SK-N-SH treated with all-trans-retinoic acid at 6 μM for 48 hours (cell line): ENCODE measurements around the gene HOXD3.

ENCODE experiments used
- ATAC-seq: fragments of 200-7000 bp; cut with Tn5 transposase; 3 replicates; pipeline ENCODE4 v1.9.1; 2020; ENCODE audit warnings: mild to moderate bottlenecking, moderate library complexity
- ARNTL ChIP-seq: fragments of 450-650 bp; formaldehyde crosslinking; IDR thresholded peaks from 2 replicates; pipeline ENCODE4 v1.5.0; 2020; ENCODE audit warnings: low read depth, mild to moderate bottlenecking, moderate library complexity, borderline replicate concordance
- BACH2 ChIP-seq: fragments of 250-450 bp; sonication (Bioruptor Pico); IDR thresholded peaks from 2 replicates; pipeline ENCODE4 v1.9.0; 2021; ENCODE audit warnings: mild to moderate bottlenecking, borderline replicate concordance
- CSDC2 ChIP-seq: fragments of 250-450 bp; sonication (Bioruptor Pico); IDR thresholded peaks from 2 replicates; pipeline ENCODE4 v1.5.0; 2020; ENCODE audit warnings: mild to moderate bottlenecking, moderate library complexity
- ESRRG ChIP-seq: fragments of 250-450 bp; sonication (Bioruptor Pico); IDR thresholded peaks from 2 replicates; pipeline ENCODE4 v1.6.1; 2021; ENCODE audit warnings: mild to moderate bottlenecking
- GLIS3 ChIP-seq: fragments of 250-450 bp; sonication (Bioruptor Pico); IDR thresholded peaks from 2 replicates; pipeline ENCODE4 v1.5.0; 2020; ENCODE audit warnings: mild to moderate bottlenecking, moderate library complexity
- ISL1 ChIP-seq: fragments of 250-450 bp; sonication (Bioruptor Pico); IDR thresholded peaks from 2 replicates; pipeline ENCODE4 v2.1.2; 2022; ENCODE audit warnings: mild to moderate bottlenecking, moderate library complexity
- OSR1 ChIP-seq: fragments of 250-450 bp; sonication (Bioruptor Pico); IDR thresholded peaks from 2 replicates; pipeline ENCODE4 v1.8.0; 2022; ENCODE audit warnings: moderate library complexity, mild to moderate bottlenecking, inconsistent platforms
- PPARA ChIP-seq: fragments of 250-450 bp; sonication (Bioruptor Pico); IDR thresholded peaks from 2 replicates; pipeline ENCODE4 v1.5.0; 2020; ENCODE audit warnings: mild to moderate bottlenecking, borderline replicate concordance
- RARB ChIP-seq: fragments of 250-450 bp; sonication (Bioruptor Pico); IDR thresholded peaks from 2 replicates; pipeline ENCODE4 v1.8.0; 2021; ENCODE audit warnings: mild to moderate bottlenecking, moderate library complexity
- SNAI2 ChIP-seq: fragments of 250-450 bp; sonication (Bioruptor Pico); IDR thresholded peaks from 2 replicates; pipeline ENCODE4 v1.5.0; 2020; ENCODE audit warnings: mild to moderate bottlenecking, moderate library complexity
- TCF4 ChIP-seq: fragments of 250-450 bp; sonication (Bioruptor Pico); IDR thresholded peaks from 2 replicates; pipeline ENCODE4 v1.8.0; 2021; ENCODE audit warnings: mild to moderate bottlenecking, moderate library complexity, borderline replicate concordance
- TOX ChIP-seq: fragments of 250-450 bp; sonication (Bioruptor Pico); IDR thresholded peaks from 2 replicates; pipeline ENCODE4 v1.8.0; 2021; ENCODE audit warnings: mild to moderate bottlenecking, moderate library complexity, borderline replicate concordance
- ZC3H10 ChIP-seq: fragments of 250-450 bp; sonication (Bioruptor Pico); IDR thresholded peaks from 2 replicates; pipeline ENCODE4 v1.5.1; 2021; ENCODE audit warnings: mild to moderate bottlenecking, moderate library complexity
- ZFP30 ChIP-seq: fragments of 450-650 bp; formaldehyde crosslinking; IDR thresholded peaks from 2 replicates; pipeline ENCODE4 v1.5.0; 2022; ENCODE audit warnings: mild to moderate bottlenecking, moderate library complexity
- ZNF565 ChIP-seq: fragments of 450-650 bp; formaldehyde crosslinking; conservative IDR thresholded peaks from 2 replicates; pipeline ENCODE4 v1.5.0; 2020; ENCODE audit warnings: low read depth, mild to moderate bottlenecking, moderate library complexity
- ZNF70 ChIP-seq: fragments of 450-650 bp; formaldehyde crosslinking; IDR thresholded peaks from 2 replicates; pipeline ENCODE4 v1.5.0; 2020; ENCODE audit warnings: mild to moderate bottlenecking, moderate library complexity
- ZNF8 ChIP-seq: fragments of 450-650 bp; formaldehyde crosslinking; IDR thresholded peaks from 2 replicates; pipeline ENCODE4 v1.5.0; 2020; ENCODE audit warnings: mild to moderate bottlenecking, moderate library complexity
- TF ChIP-seq, protein P1 (sequence below): fragments of 250-450 bp; sonication (Bioruptor Pico); IDR thresholded peaks from 2 replicates; pipeline ENCODE4 v1.5.0; 2020; ENCODE audit warnings: mild to moderate bottlenecking, moderate library complexity
- TF ChIP-seq, protein P2 (sequence below): fragments of 250-450 bp; sonication (Bioruptor Pico); IDR thresholded peaks from 2 replicates; pipeline ENCODE4 v1.5.1; 2020; ENCODE audit warnings: low read depth, mild to moderate bottlenecking, moderate library complexity
- TF ChIP-seq, protein P3 (sequence below): fragments of 250-450 bp; sonication (Bioruptor Pico); IDR thresholded peaks from 2 replicates; pipeline ENCODE4 v1.8.0; 2020; ENCODE audit warnings: mild to moderate bottlenecking, moderate library complexity, borderline replicate concordance

Gene HOXD3

GRCh38 chr2:176133389-176133788 lies 23.7 kb upstream of the HOXD3 start (continued):
- TF ChIP-seq, protein P1, sequence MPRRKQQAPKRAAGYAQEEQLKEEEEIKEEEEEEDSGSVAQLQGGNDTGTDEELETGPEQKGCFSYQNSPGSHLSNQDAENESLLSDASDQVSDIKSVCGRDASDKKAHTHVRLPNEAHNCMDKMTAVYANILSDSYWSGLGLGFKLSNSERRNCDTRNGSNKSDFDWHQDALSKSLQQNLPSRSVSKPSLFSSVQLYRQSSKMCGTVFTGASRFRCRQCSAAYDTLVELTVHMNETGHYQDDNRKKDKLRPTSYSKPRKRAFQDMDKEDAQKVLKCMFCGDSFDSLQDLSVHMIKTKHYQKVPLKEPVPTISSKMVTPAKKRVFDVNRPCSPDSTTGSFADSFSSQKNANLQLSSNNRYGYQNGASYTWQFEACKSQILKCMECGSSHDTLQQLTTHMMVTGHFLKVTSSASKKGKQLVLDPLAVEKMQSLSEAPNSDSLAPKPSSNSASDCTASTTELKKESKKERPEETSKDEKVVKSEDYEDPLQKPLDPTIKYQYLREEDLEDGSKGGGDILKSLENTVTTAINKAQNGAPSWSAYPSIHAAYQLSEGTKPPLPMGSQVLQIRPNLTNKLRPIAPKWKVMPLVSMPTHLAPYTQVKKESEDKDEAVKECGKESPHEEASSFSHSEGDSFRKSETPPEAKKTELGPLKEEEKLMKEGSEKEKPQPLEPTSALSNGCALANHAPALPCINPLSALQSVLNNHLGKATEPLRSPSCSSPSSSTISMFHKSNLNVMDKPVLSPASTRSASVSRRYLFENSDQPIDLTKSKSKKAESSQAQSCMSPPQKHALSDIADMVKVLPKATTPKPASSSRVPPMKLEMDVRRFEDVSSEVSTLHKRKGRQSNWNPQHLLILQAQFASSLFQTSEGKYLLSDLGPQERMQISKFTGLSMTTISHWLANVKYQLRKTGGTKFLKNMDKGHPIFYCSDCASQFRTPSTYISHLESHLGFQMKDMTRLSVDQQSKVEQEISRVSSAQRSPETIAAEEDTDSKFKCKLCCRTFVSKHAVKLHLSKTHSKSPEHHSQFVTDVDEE (CRISPR knock-in tag): no peak
- TF ChIP-seq SNAI2 (CRISPR knock-in tag) (no peak), TCF4 (CRISPR knock-in tag) (no peak), TOX (CRISPR knock-in tag) (no peak), ZFP30 (CRISPR knock-in tag) (no peak), PPARA (CRISPR knock-in tag) (no peak)

GRCh38 chr2:176134035-176134434 lies 23.1 kb upstream of the HOXD3 start:
- TF ChIP-seq BACH2 (CRISPR knock-in tag) (no peak), CSDC2 (CRISPR knock-in tag) (no peak), ISL1 (CRISPR knock-in tag) (no peak), TOX (CRISPR knock-in tag) (no peak), ZNF565 (no peak), GLIS3 (CRISPR knock-in tag) (no peak), ZFP30 (CRISPR knock-in tag) (no peak), ESRRG (CRISPR knock-in tag) (no peak), ZNF8 (CRISPR knock-in tag) (no peak), TCF4 (CRISPR knock-in tag) (no peak), ZC3H10 (CRISPR knock-in tag) (no peak)
- no peak for ATAC-seq

GRCh38 chr2:176135035-176135440 lies 22.1 kb upstream of the HOXD3 start:
- TF ChIP-seq, protein P1 (CRISPR knock-in tag): peak; percentile 54
- TF ChIP-seq ZC3H10 (CRISPR knock-in tag): no peak
- 0 out of 2 replicates have a peak, but pooled peaks have one; percentile 8 for TF ChIP-seq ZNF70 (CRISPR knock-in tag)
- ATAC-seq: peak; percentile 5; the same call in 1 of the 3 replicates

DNA sequence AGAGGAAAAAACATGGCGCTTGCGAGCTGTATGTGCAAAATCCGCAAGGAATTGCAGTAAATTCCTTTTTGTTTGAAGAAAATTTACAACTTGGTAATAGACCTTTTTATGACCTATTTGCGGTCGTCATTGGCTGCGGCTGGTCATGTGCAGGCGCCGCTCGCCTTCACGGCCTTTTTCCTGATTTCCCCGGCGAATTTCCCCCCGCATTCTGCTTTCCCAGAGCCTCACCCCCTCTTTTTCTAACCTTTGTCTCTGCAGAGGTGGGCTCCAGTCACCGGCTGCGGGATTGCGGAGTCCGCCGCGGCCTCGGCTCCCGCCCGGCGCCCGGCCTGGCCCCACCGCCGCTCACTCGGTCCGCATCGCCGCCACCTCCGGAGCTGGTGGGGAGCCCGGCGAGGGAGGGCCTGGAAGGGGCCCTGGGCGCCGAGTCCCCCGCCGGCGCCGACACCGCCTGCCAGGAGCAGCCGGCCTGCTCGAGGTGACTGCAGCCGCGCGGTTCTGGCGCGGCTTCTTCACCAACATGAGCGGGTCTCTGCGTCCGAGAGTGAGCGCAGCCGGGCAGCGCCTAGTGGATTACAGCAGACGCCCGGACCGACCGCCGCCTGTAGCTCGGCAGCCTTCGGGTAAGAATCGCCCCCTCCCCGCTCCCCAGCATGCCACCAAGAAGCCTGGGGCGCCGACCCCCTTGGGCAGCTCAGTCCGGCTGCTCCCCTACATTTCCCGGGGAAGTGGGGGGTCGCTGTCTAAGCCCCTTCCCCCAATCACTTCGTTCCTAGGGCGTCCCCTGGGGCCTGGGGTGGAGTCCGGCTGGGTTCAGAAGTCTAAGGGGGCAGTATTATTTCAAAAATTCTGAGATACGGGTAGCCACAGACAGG lies 20.5 kb upstream of the HOXD3 start:
- ATAC-seq: peak; percentile 21
- TF ChIP-seq ARNTL (no peak), RARB (no peak), ESRRG (CRISPR knock-in tag) (no peak), ZFP30 (CRISPR knock-in tag) (no peak), CSDC2 (CRISPR knock-in tag) (no peak), GLIS3 (CRISPR knock-in tag) (no peak), ZNF565 (no peak), BACH2 (CRISPR knock-in tag) (no peak), ZC3H10 (CRISPR knock-in tag) (no peak), ISL1 (CRISPR knock-in tag) (no peak), TCF4 (CRISPR knock-in tag) (no peak), ZNF8 (CRISPR knock-in tag) (no peak), PPARA (CRISPR knock-in tag) (no peak), OSR1 (CRISPR knock-in tag) (no peak), TOX (CRISPR knock-in tag) (no peak)
- TF ChIP-seq, protein P2, sequence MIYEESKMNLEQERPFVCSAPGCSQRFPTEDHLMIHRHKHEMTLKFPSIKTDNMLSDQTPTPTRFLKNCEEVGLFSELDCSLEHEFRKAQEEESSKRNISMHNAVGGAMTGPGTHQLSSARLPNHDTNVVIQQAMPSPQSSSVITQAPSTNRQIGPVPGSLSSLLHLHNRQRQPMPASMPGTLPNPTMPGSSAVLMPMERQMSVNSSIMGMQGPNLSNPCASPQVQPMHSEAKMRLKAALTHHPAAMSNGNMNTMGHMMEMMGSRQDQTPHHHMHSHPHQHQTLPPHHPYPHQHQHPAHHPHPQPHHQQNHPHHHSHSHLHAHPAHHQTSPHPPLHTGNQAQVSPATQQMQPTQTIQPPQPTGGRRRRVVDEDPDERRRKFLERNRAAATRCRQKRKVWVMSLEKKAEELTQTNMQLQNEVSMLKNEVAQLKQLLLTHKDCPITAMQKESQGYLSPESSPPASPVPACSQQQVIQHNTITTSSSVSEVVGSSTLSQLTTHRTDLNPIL (CRISPR knock-in tag): no peak
- TF ChIP-seq, protein P3, sequence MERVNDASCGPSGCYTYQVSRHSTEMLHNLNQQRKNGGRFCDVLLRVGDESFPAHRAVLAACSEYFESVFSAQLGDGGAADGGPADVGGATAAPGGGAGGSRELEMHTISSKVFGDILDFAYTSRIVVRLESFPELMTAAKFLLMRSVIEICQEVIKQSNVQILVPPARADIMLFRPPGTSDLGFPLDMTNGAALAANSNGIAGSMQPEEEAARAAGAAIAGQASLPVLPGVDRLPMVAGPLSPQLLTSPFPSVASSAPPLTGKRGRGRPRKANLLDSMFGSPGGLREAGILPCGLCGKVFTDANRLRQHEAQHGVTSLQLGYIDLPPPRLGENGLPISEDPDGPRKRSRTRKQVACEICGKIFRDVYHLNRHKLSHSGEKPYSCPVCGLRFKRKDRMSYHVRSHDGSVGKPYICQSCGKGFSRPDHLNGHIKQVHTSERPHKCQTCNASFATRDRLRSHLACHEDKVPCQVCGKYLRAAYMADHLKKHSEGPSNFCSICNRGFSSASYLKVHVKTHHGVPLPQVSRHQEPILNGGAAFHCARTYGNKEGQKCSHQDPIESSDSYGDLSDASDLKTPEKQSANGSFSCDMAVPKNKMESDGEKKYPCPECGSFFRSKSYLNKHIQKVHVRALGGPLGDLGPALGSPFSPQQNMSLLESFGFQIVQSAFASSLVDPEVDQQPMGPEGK: no peak
